Measurements from ENCODE around the gene ECT2L. TPM values are rescaled to one million over a fixed set of nuclear protein-coding genes. Genes with fewer than 3 reads are reported as not detected.
A peak's percentile ranks its signal among the peaks of the same experiment; 100 is the strongest.

The ECT2L gene
- polyA plus RNA-seq, 1 of the 3 experiments (the other 2 are of a cell fraction): 0.02 TPM

- WGBS (ENCODE audit: low lambda C conversion rate): 27% methylated on average over 4 of the region's 4 CpGs
- H3K9ac ChIP-seq: no peak overlapping the region
- H3K79me2 ChIP-seq (ENCODE audit: insufficient read depth): no peaks in the 10 kb centered on the region
- H3K9me3 ChIP-seq: no peaks in the 10 kb centered on the region
- no peaks in the 10 kb centered on the region for H3K27me3 ChIP-seq (ENCODE audit: insufficient read depth)
- no peak overlapping the region; a peak in 1 of 4 replicates for H3K4me3 ChIP-seq (ENCODE audit: low read depth in 2 of 2, low read length in 1 of 2)
- H3K4me1 ChIP-seq (ENCODE audit: control insufficient read depth in 1 of 2, insufficient read depth in 2 of 2, low read depth in 1 of 2, low read length in 1 of 2): no peaks in the 10 kb centered on the region; a peak in 1 of 4 replicates
- TF ChIP-seq CTCF (IDR thresholded peaks at IDR 0.05) (peak; percentile 71), MXI1 (IDR thresholded peaks at IDR 0.05; ENCODE audit: low read depth, low read length) (no peak), SMC3 (IDR thresholded peaks at IDR 0.05; ENCODE audit: low read depth, low read length) (peak; percentile 65), RAD21 (IDR thresholded peaks at IDR 0.05; ENCODE audit: low read length) (peak; percentile 85), GATA2 (CRISPR knock-in tag; IDR thresholded peaks at IDR 0.05) (no peak), GABPA (IDR thresholded peaks at IDR 0.05; ENCODE audit: low read depth) (no peak), RCOR1 (IDR thresholded peaks at IDR 0.05; ENCODE audit: low read length) (no peak), FOXM1 (IDR thresholded peaks at IDR 0.05; ENCODE audit: low read depth) (no peak)
- no peak overlapping the region for H3K4me2 ChIP-seq
- H3K9me2 ChIP-seq: no peaks in the 10 kb centered on the region
- POLR2A ChIA-PET: interaction anchor here (0.5 kb wide), 1 partner anchor 171 kb away, joined by 4 read pairs; no protein-coding TSS in a partner anchor
- H4K20me1 ChIP-seq (ENCODE audit: insufficient read depth): no peaks in the 10 kb centered on the region
- H3F3A ChIP-seq (replicated peaks; ENCODE audit: insufficient read depth): no peaks in the 10 kb centered on the region
- CTCF ChIA-PET: interaction anchor here (0.7 to 2.8 kb wide), 28 partner anchors 9 to 711 kb away, joined by 3 to 38 read pairs (median 3); partner anchors contain the start of gene REPS1
- peak; percentile 56 for DNase-seq
- no peaks in the 10 kb centered on the region for H3K36me3 ChIP-seq (replicated peaks in 1 of 2; ENCODE audit: control insufficient read depth in 1 of 2, insufficient read depth in 2 of 2, low read length in 1 of 2)
- peak overlapping the region; percentile 66; the same call in 1 of the 2 replicates for H2AFZ ChIP-seq (ENCODE audit: low read depth)
- no peak overlapping the region for H3K27ac ChIP-seq (ENCODE audit: low read depth in 2 of 2, low read length in 1 of 2)
Observed at GRCh38 chr6:138815797-138816528, 20.1 kb downstream of the ECT2L start.

GRCh38 chr6:138817799-138818198 lies 21.9 kb downstream of the ECT2L start:
- 56% methylated on average over 4 of the region's 4 CpGs for WGBS (ENCODE audit: low lambda C conversion rate)
- POLR2A ChIA-PET: no interaction called here
- H3K9me3 ChIP-seq: no peaks in the 10 kb centered on the region
- TF ChIP-seq MXI1 (IDR thresholded peaks at IDR 0.05; ENCODE audit: low read depth, low read length) (no peak), PBX3 (IDR thresholded peaks at IDR 0.05) (no peak), CHD2 (IDR thresholded peaks at IDR 0.05; ENCODE audit: low read length, partially characterized antibody) (no peak), TCF12 (IDR thresholded peaks at IDR 0.05) (no peak), EP300 (IDR thresholded peaks at IDR 0.05; ENCODE audit: borderline replicate concordance in 1 of 2, low read depth in 1 of 2, low read length in 1 of 2) (no peak), EZH2phosphoT487 (IDR thresholded peaks at IDR 0.05; ENCODE audit: borderline replicate concordance, low read depth) (no peak), TAF1 (IDR thresholded peaks at IDR 0.05; ENCODE audit: borderline replicate concordance, low read depth, low read length) (no peak), SIN3A (IDR thresholded peaks at IDR 0.05; ENCODE audit: borderline replicate concordance, low read depth, low read length) (no peak), REST (IDR thresholded peaks at IDR 0.05; ENCODE audit: low read depth, low read length) (no peak), JUND (IDR thresholded peaks at IDR 0.05) (no peak), IRF3 (IDR thresholded peaks at IDR 0.05; ENCODE audit: low read depth, low read length) (no peak), GATA2 (CRISPR knock-in tag; IDR thresholded peaks at IDR 0.05) (no peak), NRF1 (IDR thresholded peaks at IDR 0.05; ENCODE audit: low read depth, low read length) (no peak)

More at GRCh38 chr6:138817799-138818198, 21.9 kb downstream of the ECT2L start:
- no peaks in the 10 kb centered on the region for H3K9me2 ChIP-seq
- H3K27me3 ChIP-seq (ENCODE audit: insufficient read depth): no peaks in the 10 kb centered on the region
- no peaks in the 10 kb centered on the region for H3K79me2 ChIP-seq (ENCODE audit: insufficient read depth)
- no peaks in the 10 kb centered on the region; a peak in 1 of 4 replicates for H3K4me1 ChIP-seq (ENCODE audit: control insufficient read depth in 1 of 2, insufficient read depth in 2 of 2, low read depth in 1 of 2, low read length in 1 of 2)
- CTCF ChIA-PET: interaction anchor here (1.3 to 2.4 kb wide), 3 partner anchors 14 to 547 kb away, joined by 4 to 9 read pairs (median 5); no protein-coding TSS in a partner anchor
- no peak overlapping the region for H3K4me3 ChIP-seq (ENCODE audit: low read depth in 2 of 2, low read length in 1 of 2)
- H2AFZ ChIP-seq (ENCODE audit: low read depth): peak overlapping the region; percentile 76; the same call in 1 of the 2 replicates
- no peak for DNase-seq
- no peak overlapping the region for H3K9ac ChIP-seq
- no peak overlapping the region for H3K27ac ChIP-seq (ENCODE audit: low read depth in 2 of 2, low read length in 1 of 2)
- H3F3A ChIP-seq (replicated peaks; ENCODE audit: insufficient read depth): no peaks in the 10 kb centered on the region
- H4K20me1 ChIP-seq (ENCODE audit: insufficient read depth): no peaks in the 10 kb centered on the region
- H3K4me2 ChIP-seq: no peak overlapping the region
- no peaks in the 10 kb centered on the region for H3K36me3 ChIP-seq (replicated peaks in 1 of 2; ENCODE audit: control insufficient read depth in 1 of 2, insufficient read depth in 2 of 2, low read length in 1 of 2)
